ENCODE measurements around the gene FAM83C.

DNA sequence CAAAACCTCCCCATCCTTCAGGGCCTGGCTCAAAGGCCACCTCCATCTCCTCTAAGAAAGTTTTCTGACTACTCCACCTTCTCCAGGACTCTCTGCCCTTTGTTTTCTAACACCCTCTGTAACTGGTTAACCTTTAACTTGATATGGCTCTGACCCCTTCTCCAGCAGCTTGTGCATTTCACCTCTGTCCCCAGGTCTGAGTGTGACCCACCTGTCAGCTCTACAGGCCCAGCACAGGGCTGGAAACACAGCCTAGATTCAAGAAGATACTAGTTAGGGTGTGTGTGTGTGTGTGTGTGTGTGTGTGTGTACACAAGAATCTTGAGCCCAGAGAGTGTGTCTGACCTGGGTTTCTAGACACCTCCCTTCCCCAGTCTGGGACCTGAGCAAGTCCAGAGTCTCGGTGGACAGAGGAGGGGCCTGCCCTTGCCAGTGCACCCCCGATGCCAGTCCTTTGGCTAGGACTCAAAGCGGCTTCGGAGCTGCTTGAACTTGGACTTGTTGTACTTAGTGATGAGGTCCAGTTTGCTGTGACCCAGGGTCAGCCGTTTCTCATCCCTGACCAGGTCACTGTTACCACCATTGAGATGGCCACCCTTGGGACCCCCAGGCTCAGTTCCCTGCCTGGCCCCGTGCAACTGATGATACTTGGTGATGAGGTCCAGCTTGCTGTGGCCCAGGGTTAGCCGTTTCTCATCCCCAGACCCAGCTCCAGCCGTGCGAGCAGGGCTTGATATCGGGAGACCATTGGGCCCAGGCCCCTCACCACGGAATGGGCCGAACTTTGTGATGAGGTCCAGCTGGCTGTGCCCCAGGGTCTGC is 5.9 kb downstream of the FAM83C start:
- TF ChIP-seq EZH2 (IDR thresholded peaks at IDR 0.05; ENCODE audit: borderline replicate concordance, insufficient read depth, low read depth, low read length, poor library complexity, severe bottlenecking), result no peak
- TF ChIP-seq, protein P1, sequence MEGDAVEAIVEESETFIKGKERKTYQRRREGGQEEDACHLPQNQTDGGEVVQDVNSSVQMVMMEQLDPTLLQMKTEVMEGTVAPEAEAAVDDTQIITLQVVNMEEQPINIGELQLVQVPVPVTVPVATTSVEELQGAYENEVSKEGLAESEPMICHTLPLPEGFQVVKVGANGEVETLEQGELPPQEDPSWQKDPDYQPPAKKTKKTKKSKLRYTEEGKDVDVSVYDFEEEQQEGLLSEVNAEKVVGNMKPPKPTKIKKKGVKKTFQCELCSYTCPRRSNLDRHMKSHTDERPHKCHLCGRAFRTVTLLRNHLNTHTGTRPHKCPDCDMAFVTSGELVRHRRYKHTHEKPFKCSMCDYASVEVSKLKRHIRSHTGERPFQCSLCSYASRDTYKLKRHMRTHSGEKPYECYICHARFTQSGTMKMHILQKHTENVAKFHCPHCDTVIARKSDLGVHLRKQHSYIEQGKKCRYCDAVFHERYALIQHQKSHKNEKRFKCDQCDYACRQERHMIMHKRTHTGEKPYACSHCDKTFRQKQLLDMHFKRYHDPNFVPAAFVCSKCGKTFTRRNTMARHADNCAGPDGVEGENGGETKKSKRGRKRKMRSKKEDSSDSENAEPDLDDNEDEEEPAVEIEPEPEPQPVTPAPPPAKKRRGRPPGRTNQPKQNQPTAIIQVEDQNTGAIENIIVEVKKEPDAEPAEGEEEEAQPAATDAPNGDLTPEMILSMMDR (IDR thresholded peaks at IDR 0.05), result no peak
